HepG2 (cell line): Measurements from ENCODE around the gene CATSPERD. TPM values are rescaled to one million over a fixed set of nuclear protein-coding genes. Genes with fewer than 3 reads are reported as not detected.

Experiments used
- ATAC-seq: fragments of 200-7000 bp; cut with Tn5 transposase; 3 replicates; pipeline ENCODE4 v1.9.1; 2020; ENCODE audit warnings: mild to moderate bottlenecking, moderate library complexity
- BruUV-seq: library from RNA; stranded (reverse); fragments of 400-500 nt; replicated peaks from 2 replicates; lab custom pipeline; 2021; lab: Mats Ljungman, UMichigan
- CTCF ChIA-PET: fragments of 300-600 bp; formaldehyde crosslinking; extraction: SDS; loops from one replicate; lab custom pipeline; 2021; ENCODE audit warnings: low total read pairs, inconsistent platforms, low intra/inter-chr PET ratio; lab: Yijun Ruan, JAX
- POLR2A ChIA-PET: fragments of 350-600 bp; sonication (Branson Sonifier 250); formaldehyde crosslinking; loops from one replicate; lab custom pipeline; 2020; ENCODE audit warnings: antibody characterized with exemption, inconsistent platforms; lab: Yijun Ruan, JAX
- DNase-seq: peaks from one replicate; pipeline ENCODE4 v3.0.0-alpha.2; 2015; ENCODE audit warnings: low spot score
- FAIRE-seq: peaks from 3 replicates; lab custom pipeline; 2011; peaks lifted over from hg19 to GRCh38; lab: Jason Lieb, UNC
- H2AFZ ChIP-seq: one replicate; pipeline ENCODE4 v1.6.1; 2011; ENCODE audit warnings: low read length, inconsistent platforms
- H3K27ac ChIP-seq: fragments of 300-600 bp; 3 replicates; pipeline ENCODE4 v1.8.0; 2011; ENCODE audit warnings: mixed run types, mild to moderate bottlenecking, mixed read lengths, low read length, inconsistent platforms; ENCODE audit not compliant: insufficient read depth; ENCODE audit errors: extremely low read length
- H3K27me3 ChIP-seq, 2 experiments: fragments of 200-600 bp in 1 of 2; 2 replicates in 1 of 2; 3 replicates in 1 of 2; pipeline versions ENCODE4 v1.6.0 to v1.8.0; 2011; ENCODE audit warnings: low read length in 2 of 2, mild to moderate bottlenecking in 2 of 2, moderate library complexity in 2 of 2, inconsistent platforms in 1 of 2; ENCODE audit not compliant: insufficient read depth in 2 of 2, control insufficient read depth in 1 of 2
- H3K36me3 ChIP-seq, 2 experiments: fragments of 200-600 bp in 1 of 2; replicated peaks in 1 of 2; 2 replicates in 1 of 2; 3 replicates in 1 of 2; pipeline versions ENCODE4 v1.5.1 to v1.8.0; 2011; ENCODE audit warnings: low read length in 2 of 2, inconsistent platforms in 1 of 2; ENCODE audit not compliant: insufficient read depth in 2 of 2, control insufficient read depth in 1 of 2
- H3K4me1 ChIP-seq: 2 replicates; pipeline ENCODE4 v1.5.1; 2012; ENCODE audit warnings: low read length, inconsistent platforms; ENCODE audit not compliant: insufficient read depth
- H3K4me2 ChIP-seq: 2 replicates; pipeline ENCODE4 v1.6.0; 2011; ENCODE audit warnings: low read depth, low read length, inconsistent platforms
- H3K4me3 ChIP-seq, 3 experiments: fragments of 200-600 bp in 1 of 3; sonication (generic), shearing (Covaris generic) in 1 of 3; replicated peaks in 1 of 3; 2 replicates each; pipeline ENCODE4 v1.5.1; 2011 to 2016; ENCODE audit warnings: low read length in 3 of 3, inconsistent platforms in 2 of 3, low read depth in 2 of 3, mild to moderate bottlenecking in 2 of 3, control low read depth in 1 of 3, mixed read lengths in 1 of 3; ENCODE audit not compliant: insufficient read depth in 1 of 3
- H3K79me2 ChIP-seq: one replicate; pipeline ENCODE4 v1.6.1; 2011; ENCODE audit warnings: low read length, inconsistent platforms; ENCODE audit not compliant: insufficient read depth
- H3K9ac ChIP-seq: 2 replicates; pipeline ENCODE4 v1.6.0; 2011; ENCODE audit warnings: mild to moderate bottlenecking, low read depth, low read length, inconsistent platforms; ENCODE audit not compliant: insufficient read depth
- H3K9me3 ChIP-seq: 2 replicates; pipeline ENCODE4 v1.5.1; 2012; ENCODE audit warnings: mild to moderate bottlenecking, low read length
- H4K20me1 ChIP-seq: 2 replicates; pipeline ENCODE4 v1.6.0; 2011; ENCODE audit warnings: inconsistent platforms, mild to moderate bottlenecking, low read length, moderate library complexity; ENCODE audit not compliant: insufficient read depth
- BORCS8-MEF2B ChIP-seq: sonication (generic); formaldehyde crosslinking; IDR thresholded peaks from 2 replicates; pipeline ENCODE4 v1.8.0; 2022; ENCODE audit warnings: mild to moderate bottlenecking, missing genetic modification reagents
- MTF1 ChIP-seq: sonication (generic); formaldehyde crosslinking; IDR thresholded peaks from 2 replicates; pipeline ENCODE4 v1.5.0; 2020; ENCODE audit warnings: missing genetic modification reagents
- RBFOX2 ChIP-seq: fragments of 200-400 bp; formaldehyde crosslinking; IDR thresholded peaks from 2 replicates; pipeline ENCODE4 v1.6.1; 2017; ENCODE audit warnings: low read depth, mild to moderate bottlenecking, low read length
- RBM22 ChIP-seq: fragments of 200-400 bp; formaldehyde crosslinking; optimal IDR thresholded peaks from 2 replicates; pipeline ENCODE3; 2017; ENCODE audit warnings: mild to moderate bottlenecking, low read length, moderate library complexity
- ZNF138 ChIP-seq: sonication (generic); formaldehyde crosslinking; IDR thresholded peaks from 2 replicates; pipeline ENCODE4 v1.5.0; 2020; ENCODE audit warnings: mild to moderate bottlenecking, low read depth, missing genetic modification reagents
- ZNF205 ChIP-seq: IDR thresholded peaks from 2 replicates; pipeline ENCODE4 v1.6.1; 2018; ENCODE audit warnings: missing biosample characterization, missing genetic modification reagents
- ZNF883 ChIP-seq: sonication (generic); formaldehyde crosslinking; IDR thresholded peaks from 2 replicates; pipeline ENCODE4 v1.5.1; 2020; ENCODE audit warnings: mild to moderate bottlenecking, missing genetic modification reagents; ENCODE audit errors: not compliant biosample characterization
- WGBS: methylation state at CpG from one replicate; pipeline ENCODE4 v1.1.6; 2017; ENCODE audit warnings: low lambda C conversion rate; 5-methylcytosine and 5-hydroxymethylcytosine counted together
- in situ Hi-C: cut with HindIII; loops from 2 replicates; pipeline ENCODE4 v1.10.0; 2017; ENCODE audit warnings: low pct_unique_long_range_greater_than_20kb; ENCODE audit not compliant: extremely low pct_ligation_motif_present
- intact Hi-C: fragments of 100-400 bp; cut with micrococcal nuclease; formaldehyde crosslinking; loops from one replicate; pipeline ENCODE4 v1.10.0; 2022; ENCODE audit not compliant: unreplicated experiment
- polyA plus RNA-seq, 8 experiments: library from polyadenylated mRNA; depleted of rRNA in 3 of 8; stranded (reverse) in 7 of 8; unstranded in 1 of 8; fragments of >200 nt; fragmentation: Illumina TruSeq in 4 of 8; extraction: Trizol in 4 of 8; gene quantifications; 2 replicates each; pipeline versions ENCODE4 v1.2.1 to v1.2.3, GENCODE V29; 2011 to 2016; ENCODE audit warnings: low read depth in 4 of 8, missing spikeins in 1 of 8, mixed read lengths in 1 of 8; ENCODE audit not compliant: insufficient read depth in 1 of 8
- total RNA-seq, 5 experiments: library from RNA; depleted of rRNA; stranded (reverse); fragments of >200 nt; fragmentation: Illumina TruSeq; extraction: Trizol; gene quantifications; 2 replicates each; pipeline ENCODE4 v1.2.3, GENCODE V29; 2016; ENCODE audit warnings: low read depth in 1 of 5
- TF ChIP-seq, protein P1 (sequence below): sonication (generic); formaldehyde crosslinking; IDR thresholded peaks from 2 replicates; pipeline ENCODE4 v1.5.1; 2020; ENCODE audit warnings: mild to moderate bottlenecking, moderate library complexity, missing genetic modification reagents

CATSPERD gene
- total and polyA plus RNA-seq, 2 of the 13 experiments (the other 11 are each of a cell fraction or from before 2014, with no cell fraction given), result 0.04 TPM; not detected in 1

GRCh38 chr19:5677136-5677535 is 43.3 kb upstream of the CATSPERD start:
- ATAC-seq, result no peak
- TF ChIP-seq ZNF205 (CRISPR knock-in tag) (no peak), ZNF138 (CRISPR knock-in tag) (no peak), RBM22 (no peak)
- TF ChIP-seq, protein P1, sequence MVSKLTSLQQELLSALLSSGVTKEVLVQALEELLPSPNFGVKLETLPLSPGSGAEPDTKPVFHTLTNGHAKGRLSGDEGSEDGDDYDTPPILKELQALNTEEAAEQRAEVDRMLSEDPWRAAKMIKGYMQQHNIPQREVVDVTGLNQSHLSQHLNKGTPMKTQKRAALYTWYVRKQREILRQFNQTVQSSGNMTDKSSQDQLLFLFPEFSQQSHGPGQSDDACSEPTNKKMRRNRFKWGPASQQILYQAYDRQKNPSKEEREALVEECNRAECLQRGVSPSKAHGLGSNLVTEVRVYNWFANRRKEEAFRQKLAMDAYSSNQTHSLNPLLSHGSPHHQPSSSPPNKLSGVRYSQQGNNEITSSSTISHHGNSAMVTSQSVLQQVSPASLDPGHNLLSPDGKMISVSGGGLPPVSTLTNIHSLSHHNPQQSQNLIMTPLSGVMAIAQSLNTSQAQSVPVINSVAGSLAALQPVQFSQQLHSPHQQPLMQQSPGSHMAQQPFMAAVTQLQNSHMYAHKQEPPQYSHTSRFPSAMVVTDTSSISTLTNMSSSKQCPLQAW (CRISPR knock-in tag), result no peak
- TF ChIP-seq, all 625 proteins: peak for 0
- Histone ChIP-seq H3K4me2 (no peak overlapping the region), H3K27ac (no peak overlapping the region), H3K9ac (no peak overlapping the region), H3K4me3 (no peak overlapping the region), H4K20me1 (no peaks in the 10 kb centered on the region), H3K36me3 (no peaks in the 10 kb centered on the region), H3K4me1 (peaks cover 25% of the 10 kb centered on the region), H3K27me3 (no peaks in the 10 kb centered on the region; a peak in 1 of 5 replicates), H2AFZ (no peak overlapping the region), H3K79me2 (peaks cover 7% of the 10 kb centered on the region), H3K9me3 (no peaks in the 10 kb centered on the region)
- intact Hi-C loops (no loop called here), in situ Hi-C loops (no loop called here)
- CTCF ChIA-PET, result no interaction called here
- DNase-seq (no peak), FAIRE-seq (no peak)
- POLR2A ChIA-PET, result interaction anchor here (1.5 kb wide), 1 partner anchor 55 kb away, joined by 4 read pairs; the partner anchor contains the start of genes SAFB and SAFB2
- 98% methylated on average over 8 of the region's 10 CpGs for WGBS
- no TSS peak for BruUV-seq

- Histone ChIP-seq H3K4me3 (no peak overlapping the region), H3K4me1 (peaks cover 25% of the 10 kb centered on the region), H2AFZ (no peak overlapping the region), H3K9ac (no peak overlapping the region), H3K36me3 (no peaks in the 10 kb centered on the region), H3K27me3 (no peaks in the 10 kb centered on the region; a peak in 1 of 5 replicates), H3K4me2 (no peak overlapping the region), H3K79me2 (peaks cover 7% of the 10 kb centered on the region), H3K9me3 (no peaks in the 10 kb centered on the region), H4K20me1 (no peaks in the 10 kb centered on the region), H3K27ac (no peak overlapping the region)
- intact Hi-C loops, result no loop called here
- CTCF ChIA-PET, result no interaction called here
- POLR2A ChIA-PET, result interaction anchor here (1.5 kb wide), 1 partner anchor 55 kb away, joined by 4 read pairs; the partner anchor contains the start of genes SAFB and SAFB2
- TF ChIP-seq BORCS8-MEF2B (CRISPR knock-in tag) (no peak), RBFOX2 (peak; percentile 26; the same call in 1 of the 2 replicates), ZNF883 (CRISPR knock-in tag) (no peak), MTF1 (no peak)
- no TSS peak for BruUV-seq
- 92% methylated on average over 3 of the region's 9 CpGs for WGBS
- DNase-seq (no peak), FAIRE-seq (no peak), ATAC-seq (no peak)
- in situ Hi-C loops, result no loop called here
Observed at GRCh38 chr19:5677580-5677979, 42.9 kb upstream of the CATSPERD start.
